Hypothalamus (tissue), 51 donors: Measurements from ENCODE around the gene PITPNM1.
"Not testable (repeated sequence)": the region's sequence is repeated elsewhere in the genome, so short reads cannot be mapped to it uniquely, and the experiment has no call there.

Experiments used
- DNase-seq, 51 donors: peaks; one replicate each; lab custom pipeline; 2025; lab: John Stamatoyannopoulos, UW

PITPNM1 gene

DNA sequence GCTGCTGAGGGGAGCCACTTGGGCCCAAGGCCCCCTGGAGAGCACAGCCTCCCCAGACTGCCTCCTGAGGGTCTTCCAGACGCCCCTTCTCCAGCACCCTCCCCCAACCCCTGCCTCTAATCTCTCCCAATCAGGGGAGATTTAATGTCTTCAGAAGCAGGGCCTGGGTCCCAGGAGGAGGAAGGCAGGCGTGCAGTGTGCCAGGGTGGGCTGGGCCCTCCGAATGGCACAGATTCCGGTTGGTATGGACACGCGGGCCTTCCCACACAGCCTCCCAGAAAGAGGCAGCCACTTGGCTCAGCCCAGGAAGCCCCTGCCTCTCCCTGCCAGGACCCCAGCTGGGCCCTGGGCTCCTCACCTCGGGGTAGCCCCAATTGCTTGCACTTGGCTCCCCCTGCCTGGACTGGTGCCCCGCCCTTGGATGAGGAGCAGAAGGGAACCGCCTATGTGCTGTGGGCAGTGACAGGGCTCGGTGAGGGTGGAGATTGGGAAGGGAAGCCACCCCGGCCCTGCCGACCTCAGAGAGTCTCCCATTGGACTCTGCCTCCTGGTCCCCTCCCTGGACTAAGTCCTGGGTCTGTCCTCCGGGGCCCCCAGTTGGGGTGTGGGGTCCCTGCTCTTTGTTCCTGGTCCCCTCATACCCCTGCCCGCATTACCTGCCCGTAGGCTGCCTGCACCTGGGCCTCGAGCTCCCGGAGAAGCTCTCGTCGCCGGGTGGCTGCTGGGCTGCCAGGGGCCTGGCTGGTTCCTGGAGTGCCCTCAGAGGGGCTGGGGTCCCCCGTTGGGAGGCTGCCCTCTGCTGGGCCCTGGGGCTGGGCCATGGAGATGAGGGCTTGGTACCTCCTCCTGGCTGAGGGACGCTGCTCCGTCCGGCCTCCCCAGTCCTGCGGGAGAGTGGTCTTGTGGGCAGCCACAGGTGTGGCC lies 18.7 kb upstream of the PITPNM1 start:
- DNase-seq: no peak

DNA sequence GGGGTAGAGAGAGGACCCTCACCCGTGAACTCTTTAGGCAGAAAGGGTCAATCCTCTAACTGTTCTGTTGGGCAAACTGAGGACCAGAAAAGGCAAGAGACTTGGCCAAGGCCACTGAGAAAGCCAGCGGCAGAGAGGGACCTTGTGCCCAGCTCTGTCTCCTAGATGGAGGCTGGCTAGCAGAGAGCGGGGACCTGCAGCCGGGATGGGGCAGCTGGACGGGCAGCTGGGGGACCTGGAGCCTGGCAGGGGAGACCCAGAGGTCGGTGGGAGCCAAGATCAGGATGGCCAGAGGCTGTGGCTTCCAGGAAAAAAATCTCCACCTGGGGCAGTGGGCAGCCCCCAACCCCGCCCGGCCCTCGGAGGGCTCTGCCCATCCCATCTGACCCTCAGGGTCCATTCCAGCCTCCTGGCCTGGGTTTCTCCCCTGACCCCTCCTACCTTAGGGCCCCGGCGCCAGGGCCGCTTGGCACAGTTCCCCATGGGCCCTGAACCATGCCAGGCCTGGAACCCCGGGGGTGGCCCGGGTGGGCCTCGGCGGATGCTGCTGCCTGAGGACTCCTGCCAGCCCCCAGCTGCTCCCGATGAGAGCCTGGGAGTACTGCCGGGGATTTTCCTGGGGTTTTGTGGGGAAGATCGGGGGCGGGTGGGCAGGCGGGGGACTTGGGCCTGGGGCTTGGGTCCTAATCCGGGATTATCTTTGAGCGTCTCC lies 17.8 kb upstream of the PITPNM1 start, which contains the start of gene CABP2:
TSS of gene CABP2 (minus strand) at position 603 of the 712 bp plus-strand sequence. CDS start at position 483, 120 bp downstream.
- DNase-seq: no peak

DNA sequence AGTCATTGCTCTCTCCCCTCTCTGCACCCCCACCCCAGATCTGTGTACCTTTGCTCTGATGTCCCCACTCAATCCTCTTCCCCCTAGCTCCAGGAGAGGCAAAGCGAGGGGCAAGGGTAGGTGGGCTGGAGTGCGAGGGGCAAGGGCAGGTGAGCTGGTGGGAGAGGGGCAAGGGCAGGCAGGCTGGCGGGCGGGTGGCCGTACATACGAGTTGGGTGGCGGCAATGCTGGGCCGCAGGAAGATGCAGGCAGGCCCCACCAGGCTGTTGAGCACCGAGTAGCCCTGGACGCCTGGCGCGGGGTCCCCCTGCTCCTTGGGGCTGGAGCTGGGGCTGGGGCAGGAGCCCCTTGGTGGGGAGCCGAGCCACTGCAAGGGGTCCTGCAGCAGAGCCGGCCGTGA lies 17.2 kb upstream of the PITPNM1 start:
- no peak for DNase-seq

DNA sequence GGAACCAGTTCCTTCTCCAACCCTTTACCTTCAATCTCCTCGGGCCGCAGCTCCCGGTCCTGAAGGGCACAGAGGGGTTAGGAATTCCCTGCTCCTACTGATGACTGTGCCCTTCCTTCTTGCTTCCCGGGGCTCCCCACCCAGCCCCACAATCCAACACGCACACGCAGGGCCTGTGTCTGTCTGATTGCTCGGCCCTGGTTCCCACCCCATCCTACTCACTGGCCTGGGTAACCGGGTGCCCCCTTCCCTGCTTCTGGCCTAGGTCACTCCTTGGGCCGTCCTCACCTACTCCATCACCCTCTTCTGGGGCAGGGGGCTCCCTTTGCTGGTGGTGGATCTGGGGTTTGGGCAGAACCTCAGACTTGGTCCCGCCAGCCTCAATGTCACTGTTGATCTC lies 16.8 kb upstream of the PITPNM1 start:
- no peak for DNase-seq

DNA sequence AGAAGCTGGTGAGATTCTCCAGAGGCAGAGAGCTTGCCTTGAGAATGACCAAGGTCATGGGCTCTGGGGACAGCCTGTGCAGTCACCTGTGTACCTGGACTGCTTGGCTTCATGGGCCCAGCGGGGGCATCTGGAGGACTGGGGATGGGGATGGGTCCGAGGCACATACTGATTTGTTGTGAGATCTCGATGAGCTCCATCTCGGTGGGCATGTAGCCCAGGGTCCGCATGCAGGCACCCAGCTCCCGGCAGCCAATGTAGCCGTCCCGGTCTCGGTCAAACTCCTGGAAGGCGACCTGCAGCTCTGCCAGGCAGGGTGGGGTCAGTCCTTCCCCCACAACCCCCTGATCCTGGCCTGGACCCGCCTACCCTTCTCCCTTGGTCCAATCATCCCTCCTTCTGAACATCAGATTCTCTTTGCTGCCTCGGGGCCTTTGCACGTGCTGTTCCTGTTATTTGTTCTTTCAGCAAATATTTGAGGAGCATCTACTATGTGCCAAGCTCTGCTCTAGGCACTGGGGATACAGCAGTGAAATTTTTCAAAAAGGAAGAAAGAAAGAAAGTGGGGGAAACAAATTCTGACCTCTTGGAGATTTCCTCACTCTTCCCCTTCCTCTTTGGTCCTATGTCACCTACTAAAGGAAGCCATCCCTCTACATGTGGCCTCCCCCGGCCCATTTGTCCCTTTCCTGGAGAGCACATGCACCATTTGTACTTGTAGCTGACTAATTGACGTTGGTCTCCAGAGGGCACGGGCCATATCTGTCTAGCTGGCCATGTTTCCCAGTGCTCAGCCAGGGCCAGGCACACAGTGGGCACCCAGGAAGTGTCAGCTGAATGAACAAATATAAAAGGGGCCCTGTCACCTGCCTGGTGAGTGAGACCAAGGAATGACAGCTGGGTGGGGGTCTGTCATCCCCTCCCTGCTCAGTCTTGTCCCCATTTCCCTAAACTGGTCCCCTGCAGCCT lies 16.0 kb upstream of the PITPNM1 start:
- DNase-seq: no peak

DNA sequence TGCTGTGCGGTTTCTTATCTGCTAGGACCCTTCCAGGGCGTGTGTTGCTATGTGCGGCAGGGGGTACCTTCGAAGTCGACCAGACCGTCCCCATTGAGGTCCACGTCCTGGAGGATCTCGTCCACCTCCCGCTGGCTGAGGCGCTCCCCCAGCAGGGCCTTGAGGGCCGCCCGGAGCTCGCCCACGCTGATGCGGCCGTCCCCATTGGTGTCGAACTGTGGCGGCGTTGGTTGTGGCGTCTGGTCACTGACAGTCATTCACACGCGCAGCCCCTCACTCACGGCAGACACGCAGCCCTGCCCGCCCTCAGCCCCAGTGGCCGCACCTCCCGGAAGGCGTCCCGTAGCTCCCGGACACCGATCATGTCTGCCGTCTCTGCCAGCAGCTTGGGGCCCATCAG lies 14.6 kb upstream of the PITPNM1 start:
- no peak for DNase-seq

DNA sequence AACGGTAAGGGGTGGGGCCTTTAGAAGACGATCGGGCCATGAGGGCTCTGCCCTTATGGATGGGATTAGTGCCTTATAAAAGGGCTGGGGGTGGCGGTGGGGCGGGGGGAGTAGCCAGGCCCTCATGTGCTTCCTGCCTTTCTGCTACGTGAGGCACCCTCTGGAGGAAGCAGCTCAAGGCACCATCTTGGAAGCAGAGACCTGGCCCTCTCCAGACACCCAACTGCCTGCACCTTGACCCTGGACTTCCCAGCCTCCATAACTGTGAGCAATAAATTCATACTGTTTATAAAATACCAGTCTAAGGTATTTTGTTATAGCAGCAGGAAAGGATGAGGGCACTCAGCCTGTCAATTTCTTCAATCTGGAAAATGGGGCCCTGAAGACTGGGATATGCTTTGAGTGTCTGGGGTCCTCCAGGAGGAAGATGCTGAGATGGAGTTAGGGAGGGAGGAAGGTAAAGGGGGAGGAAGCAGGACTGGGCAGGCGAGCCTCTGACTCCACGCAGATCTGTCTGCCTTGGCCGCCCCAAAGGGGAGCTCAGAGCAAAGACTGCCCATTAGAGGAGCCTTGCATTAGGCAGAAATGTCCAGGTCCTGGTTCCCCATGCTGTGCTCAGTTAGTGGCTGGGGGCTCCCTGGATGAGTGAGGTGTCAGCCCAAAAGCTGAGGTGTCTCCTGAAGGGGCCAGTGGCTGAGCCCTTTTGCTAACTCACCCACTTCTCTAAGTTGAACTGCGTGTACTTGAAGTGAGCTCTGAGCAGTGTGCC lies 12.8 kb upstream of the PITPNM1 start:
- no peak for DNase-seq

DNA sequence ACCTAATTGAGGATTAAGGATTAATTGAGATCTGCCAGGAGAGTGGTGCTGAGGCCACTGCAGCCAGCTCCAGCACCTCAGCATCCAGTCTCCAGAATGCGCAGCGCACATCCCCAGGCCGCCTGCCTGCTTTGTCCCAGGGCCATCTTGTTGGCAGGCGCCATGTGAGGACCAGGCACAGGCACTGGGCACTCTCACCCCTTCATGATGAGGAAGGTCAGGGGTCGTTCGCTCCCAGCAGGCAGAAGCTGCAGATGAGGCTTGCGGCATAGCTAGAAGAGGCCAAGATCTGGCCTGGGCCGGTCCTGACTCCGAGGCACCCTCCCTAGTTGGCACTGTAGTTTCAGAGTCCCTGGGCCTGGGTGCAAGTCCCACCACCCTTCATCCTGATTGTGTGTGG lies 11.6 kb upstream of the PITPNM1 start:
- DNase-seq: no peak

DNA sequence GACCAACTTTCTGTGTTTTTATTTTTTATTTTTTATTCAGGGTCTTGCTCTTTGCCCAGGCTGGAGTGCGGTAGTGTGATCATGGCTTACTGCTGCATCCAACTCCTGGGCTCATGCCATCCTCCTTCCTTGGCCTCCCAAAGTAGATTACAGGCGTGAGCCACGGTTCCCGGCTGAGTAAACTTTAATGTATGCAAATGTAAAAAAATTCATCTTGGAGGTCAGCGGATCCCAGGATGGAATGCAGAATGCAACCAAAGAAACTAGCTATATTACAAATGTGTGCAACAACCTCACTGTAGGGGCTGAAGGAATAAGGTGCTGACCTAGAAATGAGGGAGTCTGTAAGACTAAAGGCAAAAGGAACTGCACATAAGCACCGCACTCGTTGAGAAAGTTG lies 9.0 kb upstream of the PITPNM1 start:
- DNase-seq: no peak

GRCh38 chr11:67511558-67511957 lies 6.4 kb upstream of the PITPNM1 start:
- DNase-seq: not testable (repeated sequence)

- DNase-seq: no peak
These were observed 4.8 kb upstream of the PITPNM1 start for GRCh38 chr11:67510023-67510345.

- peak; percentile 77 to 99 (median 94) for DNase-seq
These were observed 3.4 kb upstream of the PITPNM1 start for GRCh38 chr11:67508486-67509121.

DNA sequence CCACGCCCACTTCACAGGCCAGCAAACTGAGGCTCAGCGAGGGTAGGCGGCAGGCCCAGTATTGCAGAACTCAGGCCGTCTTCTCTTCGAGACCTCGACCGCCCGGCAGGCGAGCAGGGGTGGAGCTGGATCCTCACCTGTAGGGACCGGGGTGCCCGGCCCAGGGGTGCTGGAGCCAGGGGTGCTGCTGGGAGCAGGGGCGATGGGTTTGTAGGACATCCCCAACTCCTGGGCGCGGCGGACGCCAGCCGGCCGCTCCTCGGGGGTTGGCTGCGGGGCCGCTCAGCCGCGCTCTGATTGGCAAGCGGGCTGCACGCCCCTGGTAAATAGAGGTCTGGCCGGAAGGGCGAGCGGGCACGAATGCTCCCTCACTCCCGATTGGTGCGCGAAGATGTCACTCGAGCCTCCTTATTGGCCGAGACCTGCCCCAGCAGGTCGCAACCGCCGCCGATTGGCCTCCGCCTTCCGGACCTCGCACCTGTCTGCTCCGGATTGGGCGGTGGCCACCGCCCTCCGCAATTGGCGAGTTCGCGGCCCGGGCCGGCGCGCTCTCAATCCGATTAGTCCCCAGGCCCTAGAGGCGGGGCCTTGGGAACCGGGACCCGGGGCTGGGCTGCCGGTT lies 2.8 kb upstream of the PITPNM1 start, which contains the start of gene CDK2AP2:
TSS of gene CDK2AP2 (minus strand) at position 299 of the 622 bp plus-strand sequence. CDS start at position 219, 80 bp downstream.
- peak; percentile 90 to 99 (median 98) for DNase-seq

DNA sequence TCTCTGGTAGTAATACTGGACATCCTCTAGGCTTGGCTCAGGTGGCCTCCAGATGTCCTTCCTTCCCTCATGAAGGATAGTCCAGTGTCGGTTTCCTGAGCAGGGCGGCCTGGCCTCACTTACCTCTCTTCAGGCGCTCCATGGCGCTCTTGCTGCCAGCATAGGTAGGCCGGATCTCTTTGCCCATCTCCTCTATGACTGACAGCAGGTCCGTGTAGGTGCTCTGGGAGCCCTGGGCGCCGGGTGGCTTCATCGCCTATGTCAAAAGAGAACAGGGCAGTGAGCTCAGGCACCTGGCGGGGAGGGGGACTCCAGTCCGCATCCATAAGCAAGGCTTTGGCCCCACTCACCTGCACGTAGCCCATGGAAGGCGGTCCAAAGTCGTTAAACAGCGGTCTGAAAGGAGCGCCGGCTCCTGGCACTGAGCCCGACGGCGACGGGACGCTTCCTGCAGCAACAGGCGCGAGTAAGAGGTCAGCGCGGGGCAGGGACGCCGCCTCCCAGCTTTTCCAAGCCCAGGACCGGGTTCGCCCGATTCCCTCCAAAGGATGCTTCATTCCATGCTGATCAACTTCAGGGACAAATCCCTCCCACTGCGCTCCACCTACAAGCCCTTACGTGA lies 2.2 kb upstream of the PITPNM1 start:
- peak in 3 of 51 donors; percentile 43 to 49 (median 47) for DNase-seq

DNA sequence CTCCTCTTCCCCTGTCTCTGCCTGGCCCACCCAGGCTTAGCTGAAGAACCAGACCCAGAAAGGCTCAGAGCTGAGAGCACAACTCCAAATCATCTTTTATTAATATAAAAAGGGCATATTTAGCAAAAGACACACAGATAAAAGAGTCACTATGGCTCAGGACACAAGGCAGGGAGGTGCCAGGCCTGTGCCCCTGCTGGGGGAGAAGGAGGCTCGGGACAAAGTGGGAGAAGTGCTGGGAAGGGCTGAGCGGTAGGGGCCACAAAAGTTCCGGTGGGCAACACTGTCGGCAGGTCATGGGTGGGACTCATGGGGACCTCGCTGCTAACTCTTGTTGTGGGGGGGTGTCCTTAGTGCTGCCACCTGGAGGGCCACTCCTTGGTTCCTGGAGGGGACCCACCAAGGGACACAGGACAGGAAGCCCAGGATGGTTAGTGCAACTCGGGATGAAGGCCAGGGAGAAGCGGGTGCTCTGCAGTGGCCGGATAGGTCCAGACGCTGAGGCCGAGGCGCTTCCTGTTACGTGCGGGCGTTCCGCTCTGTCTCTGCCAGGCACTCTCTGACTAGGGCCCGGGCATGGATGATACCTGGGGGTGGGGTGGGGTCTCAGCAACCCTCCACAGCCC lies 1.4 kb upstream of the PITPNM1 start:
- DNase-seq: no peak

DNA sequence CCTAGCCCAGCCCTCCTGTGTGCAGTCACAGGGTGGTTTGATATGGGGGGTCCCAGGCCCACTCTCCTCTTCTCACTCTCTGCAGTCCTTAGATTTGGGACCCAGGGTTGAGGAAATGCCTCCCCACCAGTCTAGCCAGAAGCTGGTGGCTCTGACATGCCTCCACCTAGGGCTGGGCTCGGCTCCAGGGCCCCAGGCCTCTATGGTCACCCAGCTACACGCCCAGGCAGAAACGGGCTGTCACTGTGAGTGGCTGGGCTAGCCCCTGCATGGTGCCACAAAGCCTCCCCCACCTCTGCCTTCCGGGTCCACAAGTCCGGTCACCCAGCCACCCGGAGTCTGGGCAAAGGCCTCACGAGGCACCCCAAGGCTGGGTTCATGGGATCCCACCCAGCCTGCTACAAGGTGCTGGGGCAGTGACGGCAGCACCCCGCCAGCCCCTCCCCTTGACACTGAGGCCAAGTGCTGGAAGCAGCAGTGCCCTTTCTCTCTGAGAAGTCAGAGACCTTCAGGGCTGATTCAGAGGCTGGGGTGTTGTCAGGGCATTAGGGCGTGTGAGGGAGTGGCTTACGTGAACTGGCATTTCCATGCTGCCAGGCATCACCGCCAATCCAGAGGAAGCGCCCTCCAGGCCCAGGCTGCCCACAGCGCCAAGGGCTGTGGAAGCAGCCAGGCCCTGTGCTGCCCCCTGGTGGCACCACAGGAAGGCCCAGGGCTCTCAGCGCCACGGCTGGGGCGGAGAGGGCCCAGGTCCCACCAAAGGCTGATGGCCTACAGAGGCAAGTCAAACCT lies 638 bp upstream of the PITPNM1 start:
- DNase-seq: peak in 50 of 51 donors; percentile 7 to 87 (median 74)
